Heart left ventricle (tissue), 13 donors: Measurements from ENCODE around the gene POMP.

Source experiments
- POLR2A ChIP-seq, 2 donors: fragments of 450-650 bp; IDR thresholded peaks; one replicate each; pipeline ENCODE4 v1.6.1; 2017; ENCODE audit warnings: antibody characterized with exemption in 2 of 2, mild to moderate bottlenecking in 2 of 2, moderate library complexity in 2 of 2
- TF ChIP-seq, protein P1 (sequence below), 12 donors: fragments of 200-600 bp; sonication (generic) in 4 of 12; IDR thresholded peaks; one replicate each; pipeline versions ENCODE4 v1.5.0 to v1.8.0; 2018 to 2022; ENCODE audit warnings: antibody characterized with exemption in 12 of 12, mild to moderate bottlenecking in 5 of 12
- donor health status: ischemic (EF 13 %, LVEDD 7.1; RV severe dilation, severe dysfunction).
- donor health status: DM: no; HTN: yes; CAD: no.
- donor health status: DM: no; HTN: no; CAD: no.
- donor health status: ischemic (EF 25% LVEDD 6.9; RV normal size, moderate dysfunction).
- donor health status: ischemic (EF 25% LVEDD 5.7; RV mildly dilated, moderate dysfunction).
- donor health status: ischemic (EF 35%, LVEDD 5.7; RV mildly dilated, moderate dysfunction).
- donor health status: nonischemic (EF 11% LVEDD 7.7; RV severe dilation, severe dysfunction).
- donor health status: DM: yes; HTN: yes; CAD: no.
- donor health status: PGD.
- donor health status: ischemic (EF 29% LVEDD 5.4; RV normal size, mild dysfunction).
- donor health status: nonischemic (EF 23%, LVEDD 6.1; RV moderate dilation, normal function).

DNA sequence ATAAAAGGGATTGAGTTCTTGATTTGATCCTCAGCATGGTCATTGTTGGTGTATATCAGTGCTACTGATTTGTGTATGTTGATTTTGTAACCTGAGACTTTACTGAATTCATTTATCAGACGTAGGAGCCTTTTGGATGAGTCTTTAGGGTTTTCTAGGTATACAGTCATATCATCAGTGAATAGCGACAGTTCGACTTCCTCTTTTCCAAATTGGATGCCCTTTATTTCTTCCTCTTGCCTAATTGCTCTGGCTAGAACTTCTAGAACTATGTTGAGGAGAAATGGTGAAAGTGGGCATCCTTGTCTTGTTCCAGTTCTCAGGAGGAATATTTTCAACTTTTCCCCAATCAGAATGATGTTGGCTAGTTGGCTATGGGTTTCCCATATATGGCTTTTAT is 27.0 kb downstream of the POMP start:
- TF ChIP-seq, protein P1, sequence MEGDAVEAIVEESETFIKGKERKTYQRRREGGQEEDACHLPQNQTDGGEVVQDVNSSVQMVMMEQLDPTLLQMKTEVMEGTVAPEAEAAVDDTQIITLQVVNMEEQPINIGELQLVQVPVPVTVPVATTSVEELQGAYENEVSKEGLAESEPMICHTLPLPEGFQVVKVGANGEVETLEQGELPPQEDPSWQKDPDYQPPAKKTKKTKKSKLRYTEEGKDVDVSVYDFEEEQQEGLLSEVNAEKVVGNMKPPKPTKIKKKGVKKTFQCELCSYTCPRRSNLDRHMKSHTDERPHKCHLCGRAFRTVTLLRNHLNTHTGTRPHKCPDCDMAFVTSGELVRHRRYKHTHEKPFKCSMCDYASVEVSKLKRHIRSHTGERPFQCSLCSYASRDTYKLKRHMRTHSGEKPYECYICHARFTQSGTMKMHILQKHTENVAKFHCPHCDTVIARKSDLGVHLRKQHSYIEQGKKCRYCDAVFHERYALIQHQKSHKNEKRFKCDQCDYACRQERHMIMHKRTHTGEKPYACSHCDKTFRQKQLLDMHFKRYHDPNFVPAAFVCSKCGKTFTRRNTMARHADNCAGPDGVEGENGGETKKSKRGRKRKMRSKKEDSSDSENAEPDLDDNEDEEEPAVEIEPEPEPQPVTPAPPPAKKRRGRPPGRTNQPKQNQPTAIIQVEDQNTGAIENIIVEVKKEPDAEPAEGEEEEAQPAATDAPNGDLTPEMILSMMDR (IDR thresholded peaks at IDR 0.05), result no peak
- no peak for TF ChIP-seq POLR2A (IDR thresholded peaks at IDR 0.05)
